Esophagus mucosa (tissue), 1 donor: ENCODE results near the gene TNFSF4. TPM values are rescaled to one million over a fixed set of nuclear protein-coding genes. Genes with fewer than 3 reads are reported as not detected.
"Not testable (repeated sequence)": the region's sequence is repeated elsewhere in the genome, so short reads cannot be mapped to it uniquely, and the experiment has no call there.

ENCODE experiments used
- ATAC-seq: fragments of 200-7000 bp; cut with Tn5 transposase; one replicate; pipeline ENCODE4 v1.9.1; 2020
- total RNA-seq: library from RNA; stranded (reverse); gene quantifications from one replicate; pipeline ENCODE4 v1.2.4, GENCODE V29; 2023
- donor health status: DM: yes; HTN: yes; CAD: no.

TNFSF4 gene
- total RNA-seq, 1 donor from 2014 or later = 0.12 TPM

GRCh38 chr1:173161510-173162221 is 45.5 kb downstream of the TNFSF4 start:
- ATAC-seq = peak; percentile 87

GRCh38 chr1:173153964-173154363 is 53.2 kb downstream of the TNFSF4 start:
- not testable (repeated sequence) for ATAC-seq

GRCh38 chr1:173153503-173153902 is 53.6 kb downstream of the TNFSF4 start:
- ATAC-seq = no peak

DNA sequence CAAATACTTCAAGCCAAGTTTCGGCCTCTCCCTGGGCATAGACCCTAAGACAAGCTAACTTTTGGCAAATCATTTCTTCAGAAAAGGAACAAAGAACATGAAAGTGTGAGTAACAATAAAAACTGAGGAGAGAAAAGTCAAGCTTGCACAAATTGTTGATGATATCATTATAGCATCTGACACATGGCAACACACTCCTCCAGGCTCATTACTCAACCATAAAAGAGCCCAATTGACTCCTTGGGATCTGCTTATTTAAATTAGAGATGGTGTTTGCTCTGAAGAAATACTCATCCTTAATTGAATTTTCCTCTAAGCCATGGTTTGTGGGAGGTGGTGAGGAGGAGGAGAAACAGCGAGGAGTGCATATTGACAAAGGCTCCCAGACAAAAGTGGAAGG is 54.5 kb downstream of the TNFSF4 start:
- ATAC-seq = peak; percentile 81

DNA sequence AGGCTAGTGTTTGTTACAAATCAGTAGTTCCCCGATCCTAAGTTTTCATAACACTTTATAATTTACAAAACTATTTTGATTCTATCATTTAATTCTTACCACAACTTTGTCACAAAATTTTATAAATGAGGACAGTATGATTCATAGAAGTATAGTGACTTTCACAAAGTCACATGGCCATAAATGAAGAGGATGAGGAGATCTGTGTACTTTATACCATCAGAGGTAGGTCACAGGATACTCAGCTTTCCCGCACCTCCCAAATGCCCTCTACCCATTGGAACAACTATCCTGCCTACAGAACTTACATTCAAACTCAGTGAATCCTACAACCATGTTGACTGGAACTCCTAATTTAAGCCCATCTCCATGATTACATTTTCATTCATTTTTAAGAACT is 56.3 kb downstream of the TNFSF4 start:
- no peak for ATAC-seq

- peak; percentile 91 for ATAC-seq
Observed at GRCh38 chr1:173149887-173150286, 57.2 kb downstream of the TNFSF4 start.

GRCh38 chr1:173148971-173149370 is 58.2 kb downstream of the TNFSF4 start:
- ATAC-seq = no peak

GRCh38 chr1:173148545-173148944 is 58.6 kb downstream of the TNFSF4 start:
- no peak for ATAC-seq

- no peak for ATAC-seq
Observed at GRCh38 chr1:173140733-173141132, 66.4 kb downstream of the TNFSF4 start.

DNA sequence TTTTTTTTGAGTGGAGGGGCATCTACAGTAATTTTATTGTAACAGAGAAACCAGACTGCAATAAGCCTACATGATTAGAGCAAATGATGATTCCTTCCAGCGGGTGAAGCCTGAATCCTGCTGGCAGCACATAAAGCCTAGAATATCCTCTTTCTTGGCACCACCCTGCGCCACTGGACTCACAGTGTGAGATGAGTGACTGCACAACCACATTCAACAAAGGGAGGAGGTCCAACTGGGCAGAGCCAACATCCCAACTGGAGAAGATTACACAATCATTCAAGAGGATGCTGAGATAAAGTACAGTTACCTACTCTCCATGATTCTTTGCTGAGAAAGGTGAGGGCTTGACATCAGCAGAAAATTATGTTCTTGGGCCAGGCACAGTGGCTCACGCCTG is 67.4 kb downstream of the TNFSF4 start:
- no peak for ATAC-seq

DNA sequence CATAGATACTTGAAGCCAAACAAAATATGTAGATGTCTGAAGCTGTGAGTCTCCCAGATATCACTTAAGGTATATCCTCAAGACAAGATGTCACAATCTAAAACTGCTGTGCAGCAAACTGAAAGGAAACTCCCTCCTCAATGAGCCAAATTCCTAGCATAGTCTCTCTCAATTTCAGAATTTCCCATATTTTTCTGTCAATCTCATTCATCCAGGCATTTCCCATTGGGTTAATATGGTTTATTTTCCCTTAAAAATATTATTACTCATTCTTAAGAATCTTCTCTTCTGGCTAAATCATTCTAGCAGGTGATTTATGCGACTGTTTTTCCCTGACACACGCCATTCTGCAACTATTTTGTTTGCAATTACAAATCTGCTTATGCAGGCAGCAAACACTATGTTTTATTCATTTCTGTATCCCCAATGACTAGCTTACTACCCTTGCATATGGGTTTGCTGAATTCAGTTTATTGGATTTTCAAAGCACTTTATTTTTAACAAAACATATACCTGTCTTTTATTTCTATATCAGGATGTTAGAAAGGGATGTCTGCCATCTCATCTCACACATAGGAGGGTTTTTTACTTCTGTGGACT is 69.9 kb downstream of the TNFSF4 start:
- no peak for ATAC-seq

DNA sequence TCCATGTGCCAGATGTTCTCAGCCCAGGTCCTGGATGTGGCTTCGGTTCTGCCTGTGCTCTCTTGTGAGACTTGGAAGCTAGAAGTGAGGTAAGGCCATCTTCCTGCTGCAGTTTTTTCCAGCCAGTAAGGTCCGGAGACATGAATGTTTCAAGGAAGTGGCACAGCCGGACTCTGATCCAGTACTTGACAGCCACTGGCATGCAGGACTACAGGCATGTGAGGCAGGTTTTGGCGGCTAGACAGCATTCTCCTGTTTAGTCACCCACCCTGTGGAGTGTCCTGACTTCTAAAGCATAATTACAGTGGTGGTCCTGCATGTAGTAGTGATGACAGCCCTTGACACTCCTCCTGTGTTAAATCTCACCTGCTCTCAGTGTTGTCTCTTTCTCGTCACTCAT is 72.3 kb downstream of the TNFSF4 start:
- ATAC-seq = peak; percentile 76

- ATAC-seq = peak; percentile 81
Observed at GRCh38 chr1:173134029-173134428, 73.1 kb downstream of the TNFSF4 start.

Other genes with a start within 250 kb of the TNFSF4 start
- 2.0 TPM for gene TNFSF18, start 156.4 kb downstream of the TNFSF4 start, total RNA-seq